LNCAP (cell line): Measurements from ENCODE around the gene SLC26A4.

Experiments
- CTCF ChIP-seq: fragments of 450-650 bp; IDR thresholded peaks from 2 replicates; pipeline ENCODE4 v1.5.1; 2017; ENCODE audit warnings: mild to moderate bottlenecking

The SLC26A4 gene

GRCh38 chr7:107660381-107661080, at the start of gene SLC26A4:
TSS of gene SLC26A4 (plus strand) at chr7:107660828. CDS start at chr7:107661642, 814 bp downstream.
- TF ChIP-seq CTCF: no peak

GRCh38 chr7:107613439-107613838, 47.2 kb upstream of the SLC26A4 start:
- no peak for TF ChIP-seq CTCF

- TF ChIP-seq CTCF: no peak
Measured at GRCh38 chr7:107613948-107614347, 46.7 kb upstream of the SLC26A4 start.

GRCh38 chr7:107614425-107614824, 46.2 kb upstream of the SLC26A4 start:
- TF ChIP-seq CTCF: no peak

- TF ChIP-seq CTCF: no peak
Measured at GRCh38 chr7:107615910-107616680, 44.5 kb upstream of the SLC26A4 start.

GRCh38 chr7:107622429-107622828, 38.2 kb upstream of the SLC26A4 start:
- no peak for TF ChIP-seq CTCF

- TF ChIP-seq CTCF: no peak
Measured at GRCh38 chr7:107622894-107623293, 37.7 kb upstream of the SLC26A4 start.
